ENCODE data around the gene GON4L. TPM values are rescaled to one million over a fixed set of nuclear protein-coding genes. Genes with fewer than 3 reads are reported as not detected.
"Not testable (repeated sequence)": the region's sequence is repeated elsewhere in the genome, so short reads cannot be mapped to it uniquely, and the experiment has no call there.

GON4L gene
- total RNA-seq, 2 experiments from 2014 or later, result 36.6 to 37.1 TPM

DNA sequence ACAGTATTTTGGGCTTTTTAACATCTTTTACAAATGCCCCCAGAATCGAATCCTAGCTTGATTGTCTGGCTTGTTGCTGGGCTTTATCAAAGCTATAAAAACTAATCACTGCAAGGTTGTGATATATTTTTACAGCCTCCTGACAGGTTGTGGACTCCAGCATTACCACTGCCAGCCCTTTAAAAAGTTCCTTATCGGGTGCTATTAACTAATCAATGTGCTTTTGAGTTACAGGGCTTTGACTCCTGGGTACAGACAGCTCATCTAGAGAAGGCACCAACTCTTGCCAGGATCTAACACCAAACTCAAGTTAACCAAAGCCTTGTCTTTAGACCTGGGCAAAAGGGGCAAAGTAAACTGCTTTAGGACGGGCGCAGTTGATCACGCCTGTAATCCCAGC, 16.6 kb downstream of the GON4L start:
- no peak overlapping the region for H3K27ac Mint-ChIP-seq
- H3K36me3 Mint-ChIP-seq (ENCODE audit: low read depth), result peaks cover 11% of the 10 kb centered on the region
- no peaks in the 10 kb centered on the region for H3K27me3 Mint-ChIP-seq (ENCODE audit: low read depth)
- CTCF ChIA-PET, result interaction anchor here (1.4 kb wide), 1 partner anchor 11 kb away, joined by 5 read pairs; no protein-coding TSS in a partner anchor
- H3K4me3 Mint-ChIP-seq, result no peak overlapping the region
- peaks cover 16% of the 10 kb centered on the region for H3K4me1 Mint-ChIP-seq (ENCODE audit: low read depth)
- no peak for DNase-seq
- intact Hi-C loops (cut with micrococcal nuclease), result no loop called here
- no peaks in the 10 kb centered on the region for H3K9me3 Mint-ChIP-seq

DNA sequence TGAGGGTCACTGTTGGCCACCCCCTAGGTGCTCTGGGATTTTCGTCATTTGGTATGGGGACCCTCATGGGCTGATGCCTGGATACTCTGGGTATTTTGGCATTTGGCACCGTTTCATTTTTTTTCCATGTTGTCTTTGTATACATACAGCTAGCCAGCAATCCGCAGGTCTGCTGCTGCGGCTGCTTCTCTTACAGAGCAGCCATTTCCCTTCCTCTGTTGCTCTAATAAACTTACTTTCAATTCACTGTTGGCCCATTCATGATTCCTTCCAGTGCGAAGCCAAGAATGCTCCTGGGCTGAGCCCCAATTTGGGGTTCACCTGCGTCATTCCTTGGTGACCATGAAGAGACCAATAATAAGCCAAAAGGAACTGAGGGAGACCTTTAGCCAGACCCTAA, 21.5 kb downstream of the GON4L start:
- intact Hi-C loops (cut with micrococcal nuclease), result no loop called here
- Mint-ChIP-seq H3K27ac (no peak overlapping the region), H3K36me3 (ENCODE audit: low read depth) (peaks cover 14% of the 10 kb centered on the region), H3K4me3 (no peak overlapping the region), H3K4me1 (ENCODE audit: low read depth) (peaks cover 16% of the 10 kb centered on the region), H3K27me3 (ENCODE audit: low read depth) (no peaks in the 10 kb centered on the region), H3K9me3 (no peaks in the 10 kb centered on the region)
- CTCF ChIA-PET, result no interaction called here
- DNase-seq, result no peak

DNA sequence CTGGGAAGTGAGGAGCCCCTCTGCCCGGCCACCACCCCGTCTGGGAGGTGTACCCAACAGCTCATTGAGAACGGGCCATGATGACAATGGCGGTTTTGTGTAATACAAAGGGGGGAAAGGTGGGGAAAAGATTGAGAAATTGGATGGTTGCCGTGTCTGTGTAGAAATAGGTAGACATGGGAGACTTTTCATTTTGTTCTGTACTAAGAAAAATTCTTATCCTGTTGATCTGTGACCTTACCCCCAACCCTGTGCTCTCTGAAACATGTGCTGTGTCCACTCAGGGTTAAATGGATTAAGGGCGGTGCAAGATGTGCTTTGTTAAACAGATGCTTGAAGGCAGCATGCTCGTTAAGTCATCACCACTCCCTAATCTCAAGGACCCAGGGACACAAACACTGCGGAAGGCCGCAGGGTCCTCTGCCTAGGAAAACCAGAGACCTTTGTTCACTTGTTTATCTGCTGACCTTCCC, 22.1 kb downstream of the GON4L start:
- H3K27ac Mint-ChIP-seq; H3K9me3 Mint-ChIP-seq; intact Hi-C loops (cut with micrococcal nuclease); H3K4me3 Mint-ChIP-seq; H3K27me3 Mint-ChIP-seq (ENCODE audit: low read depth); DNase-seq: not testable (repeated sequence)
- CTCF ChIA-PET, result interaction anchor here (0.6 kb wide), 1 partner anchor 87 kb away, joined by 5 read pairs; no protein-coding TSS in a partner anchor
- Mint-ChIP-seq H3K4me1 (ENCODE audit: low read depth) (peaks cover 16% of the 10 kb centered on the region), H3K36me3 (ENCODE audit: low read depth) (peaks cover 14% of the 10 kb centered on the region)

DNA sequence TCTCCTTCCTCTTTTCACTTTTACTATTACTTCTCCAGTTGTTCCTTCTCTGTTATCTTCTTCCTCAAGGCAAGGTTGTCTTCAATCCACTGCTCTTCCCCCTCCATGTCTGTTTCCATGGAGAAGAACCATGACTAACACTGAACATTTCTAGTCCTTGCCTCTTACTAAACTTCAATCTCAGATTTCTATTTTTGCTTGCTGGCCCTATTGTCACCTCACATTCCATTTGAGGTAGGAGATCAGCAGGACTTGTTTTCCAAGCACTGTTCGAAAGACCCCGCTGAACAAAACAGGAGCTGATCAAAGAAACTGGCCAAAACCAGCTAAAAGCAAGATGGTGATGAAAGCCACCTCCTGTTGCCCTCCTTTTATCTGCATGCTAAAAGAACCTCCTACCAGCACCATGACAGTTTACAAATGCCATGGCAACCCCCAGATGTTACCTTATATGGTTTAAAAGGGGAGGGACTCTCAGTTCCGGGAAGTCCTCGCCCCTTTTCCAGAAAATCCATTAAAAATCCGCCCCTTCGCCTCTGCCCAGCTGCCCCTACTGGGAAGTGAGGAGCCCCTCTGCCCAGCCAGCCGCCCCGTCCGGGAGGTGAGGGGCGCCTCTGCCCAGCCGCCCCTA, 22.6 kb downstream of the GON4L start:
- H3K4me1 Mint-ChIP-seq (ENCODE audit: low read depth), result peaks cover 16% of the 10 kb centered on the region
- CTCF ChIA-PET, result interaction anchor here (0.5 to 1.1 kb wide), 3 partner anchors 87 to 549 kb away, joined by 3 to 5 read pairs (median 3); no protein-coding TSS in a partner anchor
- intact Hi-C loops (cut with micrococcal nuclease), result no loop called here
- peaks cover 14% of the 10 kb centered on the region for H3K36me3 Mint-ChIP-seq (ENCODE audit: low read depth)
- H3K4me3 Mint-ChIP-seq, result no peak overlapping the region
- no peak for DNase-seq
- H3K27ac Mint-ChIP-seq, result no peak overlapping the region
- no peaks in the 10 kb centered on the region for H3K27me3 Mint-ChIP-seq (ENCODE audit: low read depth)
- H3K9me3 Mint-ChIP-seq, result no peaks in the 10 kb centered on the region

DNA sequence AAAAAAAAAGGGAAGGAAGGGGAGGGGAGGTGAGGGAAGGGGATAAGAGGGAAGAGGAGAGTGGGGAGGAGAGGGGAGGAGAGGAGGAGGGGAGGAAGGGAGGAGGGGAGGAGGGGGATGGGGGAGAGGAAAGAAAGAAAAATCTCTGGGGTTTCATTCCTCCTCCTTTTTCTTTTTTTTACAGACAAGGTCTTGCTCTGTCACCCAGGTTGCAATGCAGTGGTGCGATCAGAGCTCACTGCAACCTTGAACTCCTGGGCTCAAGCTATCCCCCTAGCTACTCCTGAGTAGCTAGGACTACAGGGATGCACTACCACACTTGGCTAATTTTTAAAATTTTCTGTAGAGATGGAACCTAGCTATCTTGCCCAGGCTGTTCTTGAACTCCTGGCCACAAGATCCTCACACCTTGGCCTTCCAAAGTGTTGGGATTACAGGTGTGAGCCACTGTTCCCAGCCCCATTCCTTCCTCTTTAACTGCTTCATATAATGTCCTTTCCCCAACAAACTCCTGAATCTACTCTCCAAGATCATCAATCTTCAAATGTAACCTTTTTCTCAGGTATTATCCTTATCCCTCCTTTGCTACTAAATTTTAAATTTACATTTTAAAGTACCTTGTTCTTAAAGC, 23.2 kb downstream of the GON4L start:
- no peaks in the 10 kb centered on the region for H3K9me3 Mint-ChIP-seq
- peaks cover 14% of the 10 kb centered on the region for H3K36me3 Mint-ChIP-seq (ENCODE audit: low read depth)
- DNase-seq, result no peak
- H3K27ac Mint-ChIP-seq, result peak overlapping the region; percentile 15
- H3K27me3 Mint-ChIP-seq (ENCODE audit: low read depth), result no peaks in the 10 kb centered on the region
- no peak overlapping the region for H3K4me3 Mint-ChIP-seq
- H3K4me1 Mint-ChIP-seq (ENCODE audit: low read depth), result peaks cover 16% of the 10 kb centered on the region
- intact Hi-C loops (cut with micrococcal nuclease), result no loop called here
- CTCF ChIA-PET, result interaction anchor here (0.5 to 1.1 kb wide), 2 partner anchors 243 to 550 kb away, joined by 3 read pairs; no protein-coding TSS in a partner anchor

DNA sequence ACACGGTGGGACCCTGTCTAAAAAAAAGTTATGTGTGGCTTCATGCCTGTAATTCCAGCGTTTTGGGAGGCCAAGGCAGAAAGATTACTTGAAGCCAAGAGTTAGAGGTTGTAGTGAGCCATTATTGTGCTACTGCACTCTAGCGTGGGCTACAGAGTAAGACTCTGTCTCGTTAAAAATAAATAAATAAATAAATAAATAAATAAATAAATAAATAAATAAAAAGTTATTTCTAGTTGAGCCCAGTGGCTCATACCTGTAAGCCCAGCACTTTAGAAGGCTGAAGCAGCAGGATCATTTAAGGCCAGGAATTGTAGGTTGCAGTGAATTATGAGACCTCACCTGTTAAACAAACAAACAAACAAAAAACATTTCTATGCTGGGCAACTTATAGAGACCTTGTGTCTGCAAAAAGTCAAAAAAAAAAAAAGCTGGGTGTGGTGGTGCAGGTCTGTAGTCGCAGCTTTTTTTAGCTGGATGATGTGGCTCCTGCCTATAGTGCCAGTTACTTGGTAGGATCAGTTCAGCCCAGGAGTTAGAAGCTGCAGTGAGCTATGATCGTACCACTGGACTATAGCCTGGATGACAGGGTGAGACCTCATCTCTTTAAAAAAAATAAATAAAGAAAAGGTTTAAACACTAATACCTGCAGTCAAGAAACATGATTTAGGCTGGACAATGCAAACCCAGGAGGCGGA, 25.6 kb downstream of the GON4L start:
- no peaks in the 10 kb centered on the region for H3K9me3 Mint-ChIP-seq
- no peak for DNase-seq
- H3K36me3 Mint-ChIP-seq (ENCODE audit: low read depth), result peaks cover 11% of the 10 kb centered on the region
- CTCF ChIA-PET, result no interaction called here
- no peaks in the 10 kb centered on the region for H3K27me3 Mint-ChIP-seq (ENCODE audit: low read depth)
- no peak overlapping the region for H3K27ac Mint-ChIP-seq
- H3K4me3 Mint-ChIP-seq, result no peak overlapping the region
- peaks cover 13% of the 10 kb centered on the region for H3K4me1 Mint-ChIP-seq (ENCODE audit: low read depth)
- intact Hi-C loops (cut with micrococcal nuclease), result no loop called here

DNA sequence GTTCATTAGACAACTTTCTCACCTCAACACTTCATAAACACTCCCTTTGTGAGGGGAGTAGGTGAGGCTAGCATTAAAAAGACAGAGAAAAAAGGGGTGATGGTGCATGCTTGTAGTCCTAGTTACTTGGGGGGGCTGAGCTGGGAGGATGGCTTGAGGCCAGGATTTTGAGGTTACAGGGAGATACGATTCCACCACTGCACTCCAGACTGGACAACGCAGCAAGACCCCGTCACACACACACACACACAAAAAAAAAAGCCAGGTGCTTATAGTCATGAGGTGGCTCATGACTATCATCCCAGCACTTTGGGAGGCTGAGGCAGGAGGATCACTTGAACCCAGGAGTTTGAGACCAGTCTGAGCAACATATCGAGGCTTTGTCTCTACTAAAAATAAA, 29.6 kb downstream of the GON4L start:
- Mint-ChIP-seq H3K27ac (no peak overlapping the region), H3K9me3 (no peaks in the 10 kb centered on the region), H3K36me3 (ENCODE audit: low read depth) (peaks cover 6% of the 10 kb centered on the region), H3K4me3 (no peak overlapping the region), H3K27me3 (ENCODE audit: low read depth) (no peaks in the 10 kb centered on the region), H3K4me1 (ENCODE audit: low read depth) (no peaks in the 10 kb centered on the region)
- no peak for DNase-seq
- intact Hi-C loops (cut with micrococcal nuclease), result loop anchor here (10.0 kb wide), 1 partner anchor 53 kb away; no protein-coding TSS in a partner anchor
- CTCF ChIA-PET, result no interaction called here

DNA sequence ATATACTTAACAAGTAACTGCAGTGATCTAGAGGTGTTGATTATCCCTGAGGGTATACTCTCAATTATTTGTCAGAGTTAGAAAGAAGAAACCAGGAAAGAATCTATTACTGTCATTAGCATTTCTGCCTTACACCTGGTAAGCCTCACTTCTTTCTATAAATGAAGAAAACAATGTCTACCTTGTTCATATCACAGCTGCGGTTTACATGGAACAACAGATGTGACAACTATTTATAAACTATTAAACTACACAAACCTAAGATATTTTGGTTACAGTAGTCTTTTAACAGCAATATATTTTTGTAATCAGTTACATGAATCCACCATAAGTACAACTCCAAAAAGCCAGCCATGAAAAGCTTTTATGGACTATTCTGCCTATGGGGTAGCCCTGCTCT, 40.7 kb downstream of the GON4L start:
- Mint-ChIP-seq H3K4me1 (ENCODE audit: low read depth) (peaks cover 2% of the 10 kb centered on the region), H3K36me3 (ENCODE audit: low read depth) (peaks cover 21% of the 10 kb centered on the region), H3K4me3 (no peak overlapping the region), H3K9me3 (no peaks in the 10 kb centered on the region), H3K27ac (no peak overlapping the region), H3K27me3 (ENCODE audit: low read depth) (no peaks in the 10 kb centered on the region)
- intact Hi-C loops (cut with micrococcal nuclease), result no loop called here
- CTCF ChIA-PET, result interaction anchor here (0.7 kb wide), 1 partner anchor 108 kb away, joined by 3 read pairs; no protein-coding TSS in a partner anchor
- DNase-seq, result no peak

DNA sequence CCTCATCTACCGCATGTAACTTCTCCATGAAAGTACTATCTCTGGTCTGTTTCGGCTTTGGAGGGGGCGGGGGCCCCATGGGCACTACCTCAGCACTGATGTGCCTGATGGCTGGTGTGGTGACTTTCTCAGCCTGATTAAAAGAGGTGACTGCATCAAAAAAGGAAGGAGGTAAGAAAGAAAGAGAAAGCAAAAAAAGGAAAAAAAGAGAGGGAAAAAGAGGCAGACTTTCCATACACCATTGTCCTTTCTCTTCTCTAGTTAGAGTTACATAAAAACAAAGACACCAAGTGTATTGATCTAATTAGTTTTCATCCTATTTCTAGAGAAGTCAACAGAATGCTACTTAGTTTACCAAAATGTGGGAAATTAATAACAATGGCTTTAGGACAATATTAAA, 43.3 kb downstream of the GON4L start:
- no peaks in the 10 kb centered on the region for H3K27me3 Mint-ChIP-seq (ENCODE audit: low read depth)
- no peak overlapping the region for H3K4me3 Mint-ChIP-seq
- peaks cover 15% of the 10 kb centered on the region for H3K36me3 Mint-ChIP-seq (ENCODE audit: low read depth)
- DNase-seq, result no peak
- CTCF ChIA-PET, result interaction anchor here (0.5 kb wide), 1 partner anchor 496 kb away, joined by 3 read pairs; no protein-coding TSS in a partner anchor
- peak overlapping the region; percentile 31 for H3K27ac Mint-ChIP-seq
- H3K4me1 Mint-ChIP-seq (ENCODE audit: low read depth), result peaks cover 2% of the 10 kb centered on the region
- no peaks in the 10 kb centered on the region for H3K9me3 Mint-ChIP-seq
- intact Hi-C loops (cut with micrococcal nuclease), result no loop called here

DNA sequence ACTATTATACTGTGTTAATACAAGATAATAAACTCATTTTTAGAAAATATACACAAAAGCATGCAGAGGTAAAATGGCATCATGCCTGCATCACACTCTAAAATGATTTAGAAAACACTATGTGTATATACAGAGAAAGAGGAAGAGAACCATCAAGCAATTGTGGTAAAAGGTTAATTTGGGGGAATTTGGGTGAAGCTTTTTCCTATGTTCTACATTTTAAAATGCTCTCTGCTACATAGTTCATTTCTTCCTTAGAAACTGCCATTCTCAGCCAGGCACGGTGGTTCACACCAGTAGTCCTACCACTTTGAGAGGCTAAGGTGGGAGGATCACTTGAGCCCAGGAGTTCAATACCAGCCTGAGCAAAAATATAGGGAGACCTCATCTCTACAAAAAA, 44.1 kb downstream of the GON4L start:
- intact Hi-C loops (cut with micrococcal nuclease), result no loop called here
- Mint-ChIP-seq H3K36me3 (ENCODE audit: low read depth) (peaks cover 13% of the 10 kb centered on the region), H3K27ac (no peak overlapping the region)

DNA sequence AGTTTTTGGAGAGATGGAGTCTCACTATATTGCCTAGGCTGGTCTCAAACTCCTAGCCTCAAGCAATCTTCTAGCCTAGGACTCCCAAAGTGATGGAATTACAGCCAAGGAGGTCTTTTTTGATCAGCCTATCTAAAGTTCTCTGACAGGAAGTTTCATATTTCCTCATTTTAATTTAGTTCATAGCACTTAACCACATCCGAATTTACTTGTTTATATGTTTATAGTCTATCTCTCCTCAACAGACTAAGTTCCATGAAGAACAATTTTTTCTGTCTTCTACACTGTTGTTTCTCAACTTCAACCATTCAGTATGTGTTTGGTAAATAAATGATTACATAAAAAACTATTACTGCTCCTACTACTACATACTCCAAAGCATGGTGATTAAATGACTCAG, 47.9 kb downstream of the GON4L start:
- CTCF ChIA-PET, result no interaction called here
- no peak for DNase-seq
- Mint-ChIP-seq H3K4me3 (no peak overlapping the region), H3K27ac (no peak overlapping the region), H3K9me3 (no peaks in the 10 kb centered on the region), H3K27me3 (ENCODE audit: low read depth) (no peaks in the 10 kb centered on the region), H3K4me1 (ENCODE audit: low read depth) (peaks cover 2% of the 10 kb centered on the region), H3K36me3 (ENCODE audit: low read depth) (peaks cover 12% of the 10 kb centered on the region)
- intact Hi-C loops (cut with micrococcal nuclease), result no loop called here

More for the DNA sequence above, 44.1 kb downstream of the GON4L start:
- H3K9me3 Mint-ChIP-seq, result no peaks in the 10 kb centered on the region
- no peaks in the 10 kb centered on the region for H3K27me3 Mint-ChIP-seq (ENCODE audit: low read depth)
- CTCF ChIA-PET, result interaction anchor here (0.6 kb wide), 1 partner anchor 82 kb away, joined by 3 read pairs; no protein-coding TSS in a partner anchor
- no peak for DNase-seq
- H3K4me3 Mint-ChIP-seq, result no peak overlapping the region
- peaks cover 2% of the 10 kb centered on the region for H3K4me1 Mint-ChIP-seq (ENCODE audit: low read depth)

DNA sequence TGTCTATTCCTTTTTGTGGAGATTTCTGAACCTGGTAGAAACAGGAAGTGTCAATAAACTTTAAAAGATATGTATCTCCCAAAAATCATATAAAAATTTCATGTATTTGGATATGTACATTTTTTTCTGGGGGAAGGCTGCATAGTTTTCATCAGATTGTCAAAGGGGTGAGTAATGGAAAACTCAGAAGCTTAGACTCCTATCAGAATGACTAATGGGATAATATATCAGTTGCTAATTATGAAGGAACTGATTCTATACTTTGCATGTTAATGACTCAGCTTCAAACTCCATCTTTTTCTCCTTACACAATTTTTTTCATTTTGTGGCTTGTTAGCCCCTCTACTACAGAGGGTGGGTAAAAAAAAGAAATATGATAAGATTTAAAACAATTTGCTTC, 55.9 kb downstream of the GON4L start:
- CTCF ChIA-PET, result interaction anchor here (1.3 kb wide), 1 partner anchor 265 kb away, joined by 3 read pairs; no protein-coding TSS in a partner anchor

More for the DNA sequence above, 55.9 kb downstream of the GON4L start:
- intact Hi-C loops (cut with micrococcal nuclease), result loop anchor here (5.0 kb wide), 1 partner anchor 111 kb away; the partner anchor contains the start of gene RIT1
- no peak overlapping the region for H3K4me3 Mint-ChIP-seq
- H3K4me1 Mint-ChIP-seq (ENCODE audit: low read depth), result peaks cover 4% of the 10 kb centered on the region
- H3K9me3 Mint-ChIP-seq, result no peaks in the 10 kb centered on the region
- peaks cover 21% of the 10 kb centered on the region for H3K36me3 Mint-ChIP-seq (ENCODE audit: low read depth)
- no peaks in the 10 kb centered on the region for H3K27me3 Mint-ChIP-seq (ENCODE audit: low read depth)
- no peak for DNase-seq
- H3K27ac Mint-ChIP-seq, result peak overlapping the region; percentile 62
